GM18502 (cell line): ENCODE measurements around the gene CCDC40.
A peak's percentile ranks its signal among the peaks of the same experiment; 100 is the strongest.

ENCODE experiments used
- ATAC-seq: cut with Tn5 transposase; IDR thresholded peaks from one replicate; pipeline ENCODE4 v1.9.1; 2021; ENCODE audit warnings: mild to moderate bottlenecking; ENCODE audit not compliant: unreplicated experiment, poor library complexity

CCDC40 gene

DNA sequence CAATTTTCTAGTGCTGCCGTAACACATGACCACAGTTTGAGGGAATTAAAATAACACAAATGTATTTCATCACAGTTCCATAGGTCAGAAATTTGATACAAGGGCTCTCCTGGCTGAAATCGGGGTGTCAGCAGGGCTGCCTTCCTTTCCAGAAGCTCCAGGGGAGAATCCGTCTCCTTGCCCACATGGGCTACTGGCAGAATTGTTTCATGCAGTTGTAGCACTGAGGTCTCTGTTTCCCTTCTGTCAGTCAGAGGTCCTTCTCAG is 89.9 kb downstream of the CCDC40 start:
- no peak for ATAC-seq

DNA sequence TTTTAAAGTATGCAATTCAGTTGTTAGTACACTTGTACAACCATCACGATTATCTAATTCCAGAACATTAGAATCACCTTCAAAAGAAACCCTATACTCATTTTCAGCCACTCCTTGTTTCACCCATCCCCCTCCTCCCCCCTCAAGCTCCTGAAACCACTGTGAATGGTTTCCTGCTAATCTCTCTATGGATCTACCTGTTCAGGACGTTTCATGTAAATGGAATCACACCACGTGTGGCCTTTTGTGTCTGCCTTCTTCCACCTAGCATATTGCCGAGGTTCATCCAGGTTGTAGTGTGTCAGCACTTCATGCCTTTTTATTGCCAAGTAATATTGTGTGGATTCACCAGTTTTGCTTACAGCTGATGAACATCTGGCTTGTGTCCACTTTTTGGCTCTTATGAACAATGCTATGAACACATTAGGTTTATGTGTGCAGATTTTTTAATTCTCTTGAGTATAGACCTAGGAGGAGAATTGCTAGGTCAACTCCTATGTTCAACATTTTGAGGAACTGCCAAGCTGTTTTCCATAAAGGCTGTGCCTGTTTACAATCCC is 92.6 kb downstream of the CCDC40 start:
- ATAC-seq: no peak

DNA sequence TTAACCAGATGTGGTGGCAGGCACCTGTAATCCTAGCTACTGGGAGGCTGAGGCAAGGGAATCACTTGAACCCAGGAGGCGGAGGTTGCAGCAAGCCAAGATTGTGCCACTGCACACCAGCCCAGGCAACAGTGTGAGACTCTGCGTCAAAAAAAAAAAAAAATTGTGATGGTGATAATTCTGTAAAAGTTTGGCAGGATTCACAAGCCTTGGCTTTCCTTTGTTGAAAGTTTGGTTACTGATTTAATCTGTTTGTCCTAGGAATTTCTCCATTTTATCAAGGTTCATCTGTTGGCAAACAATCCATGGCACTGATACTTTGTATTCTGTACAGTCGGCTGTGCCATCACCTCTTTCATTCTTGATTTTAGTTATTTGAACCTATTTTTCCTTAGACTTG is 94.5 kb downstream of the CCDC40 start:
- no peak for ATAC-seq

DNA sequence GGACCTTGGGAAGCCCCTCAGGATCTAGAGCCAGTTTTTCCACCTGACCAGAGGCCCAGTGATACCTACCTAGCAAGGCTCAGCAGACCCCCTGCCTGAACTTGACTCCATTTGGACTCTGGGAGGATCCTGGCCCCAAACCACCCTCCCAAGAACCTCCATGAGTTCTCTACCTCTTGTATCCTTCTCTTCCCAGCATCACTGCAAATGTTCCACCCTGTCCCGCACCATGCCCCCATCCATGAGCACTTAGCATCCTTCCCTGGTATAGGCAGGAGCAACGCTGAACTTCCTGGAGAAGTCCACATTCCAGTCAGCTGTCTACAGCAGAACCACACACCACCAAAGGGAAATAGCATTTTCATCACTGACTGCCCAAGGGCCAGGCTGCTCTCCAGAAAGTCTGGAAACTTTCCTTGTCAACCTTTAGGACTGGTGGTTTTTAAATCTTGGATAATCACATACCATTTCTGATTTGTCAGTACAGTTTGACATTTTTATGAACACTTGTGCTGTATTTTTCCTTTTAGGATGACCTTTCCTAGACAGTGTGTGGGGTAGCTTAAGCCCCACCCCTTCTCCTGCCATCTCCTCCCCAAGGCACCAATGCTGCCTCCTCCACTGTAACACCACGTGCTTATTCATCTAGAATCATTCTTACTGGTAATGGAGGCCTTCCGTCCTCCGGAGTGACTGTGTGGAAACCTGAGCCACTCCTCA is 96.6 kb downstream of the CCDC40 start:
- ATAC-seq: no peak

DNA sequence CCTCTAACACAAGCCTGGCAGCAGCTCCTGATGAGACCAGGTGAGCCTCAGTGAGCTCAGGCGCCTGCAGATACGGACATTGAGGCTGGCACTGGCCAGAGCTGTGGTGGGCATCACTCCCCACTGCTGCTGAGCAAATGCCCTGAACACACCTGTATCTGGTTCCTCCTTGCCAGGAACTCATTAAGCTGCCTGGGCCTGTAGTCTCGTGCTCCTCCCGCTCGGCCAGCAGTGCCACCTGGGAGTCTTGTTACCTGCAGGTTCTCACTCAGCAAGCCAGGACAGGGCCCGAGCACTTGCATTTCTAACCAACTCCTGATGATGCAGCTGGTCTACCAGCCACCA is 97.2 kb downstream of the CCDC40 start:
- no peak for ATAC-seq

DNA sequence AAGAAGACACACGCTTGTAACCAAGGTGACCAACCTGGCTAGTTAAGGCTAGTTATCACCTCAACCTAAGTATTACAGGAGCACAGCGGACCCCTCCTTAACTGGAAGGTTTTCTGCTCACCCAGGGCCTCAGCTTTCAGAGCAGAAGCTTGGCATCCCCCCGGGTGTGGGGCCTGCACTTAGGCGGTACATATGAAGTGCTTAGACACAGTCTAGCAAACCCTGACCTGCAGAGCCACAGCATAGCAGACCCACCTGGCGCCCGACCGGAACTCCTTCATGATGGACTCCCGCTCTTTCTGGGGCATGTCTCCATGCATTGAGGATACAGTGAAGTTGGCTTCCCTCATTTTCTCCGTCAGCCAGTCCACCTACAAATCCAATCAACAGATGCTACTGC is 100.7 kb downstream of the CCDC40 start:
- ATAC-seq: no peak

DNA sequence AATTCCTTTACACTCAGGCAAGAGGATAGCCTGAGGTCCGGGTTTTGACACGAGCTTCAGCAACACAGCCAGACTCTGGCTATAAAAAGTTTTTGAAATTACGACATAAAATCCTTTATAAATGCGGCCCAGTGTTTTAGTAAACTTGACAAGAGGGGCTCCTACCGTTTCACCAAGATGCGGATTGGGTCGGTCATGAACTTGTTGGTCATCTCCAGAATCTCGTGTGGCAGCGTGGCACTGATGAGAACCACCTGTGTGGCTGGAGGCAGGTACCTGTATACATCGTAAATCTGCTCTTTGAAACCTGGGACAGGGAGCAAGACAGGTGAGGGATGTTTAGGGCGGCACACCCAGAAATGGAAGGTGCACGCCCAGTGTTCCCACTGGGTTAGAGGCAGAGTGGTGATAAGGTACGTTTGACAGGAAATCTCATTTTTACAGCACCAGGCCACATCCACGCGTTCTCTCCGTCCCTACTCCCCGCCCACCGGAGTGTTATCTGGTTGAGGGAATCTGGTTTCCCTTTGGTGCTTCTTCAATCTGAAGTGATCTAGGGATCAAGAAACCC is 102.5 kb downstream of the CCDC40 start:
- ATAC-seq: no peak

DNA sequence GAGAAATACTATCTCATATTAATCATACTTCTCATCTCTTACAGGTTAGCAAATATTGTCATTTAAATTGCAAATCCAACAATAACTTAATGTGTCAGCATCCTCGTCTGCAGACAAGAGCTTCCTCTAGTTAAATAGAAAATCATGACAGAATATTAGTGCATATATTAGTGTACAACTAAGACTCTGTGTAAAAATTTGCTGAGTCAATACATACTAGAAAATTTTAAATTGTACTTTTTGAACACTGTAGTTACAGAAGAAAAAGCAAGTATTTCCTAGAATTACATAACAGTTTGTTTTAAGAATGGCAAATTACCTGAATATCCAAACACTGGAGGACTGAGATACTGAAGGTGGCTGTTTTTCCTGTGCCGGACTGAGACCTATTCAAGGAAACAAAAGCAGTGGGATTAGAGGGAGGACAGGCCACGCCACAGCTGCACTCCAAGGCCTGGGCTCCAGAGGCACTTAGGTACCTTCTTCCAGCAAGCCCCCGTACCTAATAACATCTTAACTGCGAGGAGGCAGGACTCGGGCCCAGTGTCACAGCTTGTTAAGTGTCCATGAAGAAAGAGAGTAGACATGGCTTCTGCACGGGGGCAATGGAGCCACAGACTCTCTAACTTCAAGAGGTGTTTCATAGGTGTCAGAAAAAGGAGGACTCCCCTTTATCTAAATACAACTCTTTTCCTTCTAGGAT is 105.2 kb downstream of the CCDC40 start:
- ATAC-seq: no peak

DNA sequence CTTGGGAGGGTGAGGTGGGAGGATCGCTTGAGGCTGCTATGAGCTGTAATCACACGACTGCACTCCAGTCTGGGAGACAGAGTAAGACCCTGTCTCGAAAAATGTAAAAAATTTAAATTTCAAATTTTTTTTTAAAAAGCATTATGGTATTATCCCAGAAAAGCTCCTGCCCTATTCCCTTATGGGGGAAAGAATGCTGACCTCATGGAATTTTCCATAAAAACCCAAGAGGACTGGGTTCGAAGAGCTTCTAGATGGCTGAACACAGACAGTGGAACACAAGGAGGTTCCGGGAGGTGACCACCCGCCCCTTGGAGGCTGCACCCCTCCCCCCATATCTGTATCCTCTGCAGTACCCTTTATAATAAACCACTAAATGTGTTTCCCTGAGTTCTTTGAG is 106.5 kb downstream of the CCDC40 start:
- no peak for ATAC-seq

DNA sequence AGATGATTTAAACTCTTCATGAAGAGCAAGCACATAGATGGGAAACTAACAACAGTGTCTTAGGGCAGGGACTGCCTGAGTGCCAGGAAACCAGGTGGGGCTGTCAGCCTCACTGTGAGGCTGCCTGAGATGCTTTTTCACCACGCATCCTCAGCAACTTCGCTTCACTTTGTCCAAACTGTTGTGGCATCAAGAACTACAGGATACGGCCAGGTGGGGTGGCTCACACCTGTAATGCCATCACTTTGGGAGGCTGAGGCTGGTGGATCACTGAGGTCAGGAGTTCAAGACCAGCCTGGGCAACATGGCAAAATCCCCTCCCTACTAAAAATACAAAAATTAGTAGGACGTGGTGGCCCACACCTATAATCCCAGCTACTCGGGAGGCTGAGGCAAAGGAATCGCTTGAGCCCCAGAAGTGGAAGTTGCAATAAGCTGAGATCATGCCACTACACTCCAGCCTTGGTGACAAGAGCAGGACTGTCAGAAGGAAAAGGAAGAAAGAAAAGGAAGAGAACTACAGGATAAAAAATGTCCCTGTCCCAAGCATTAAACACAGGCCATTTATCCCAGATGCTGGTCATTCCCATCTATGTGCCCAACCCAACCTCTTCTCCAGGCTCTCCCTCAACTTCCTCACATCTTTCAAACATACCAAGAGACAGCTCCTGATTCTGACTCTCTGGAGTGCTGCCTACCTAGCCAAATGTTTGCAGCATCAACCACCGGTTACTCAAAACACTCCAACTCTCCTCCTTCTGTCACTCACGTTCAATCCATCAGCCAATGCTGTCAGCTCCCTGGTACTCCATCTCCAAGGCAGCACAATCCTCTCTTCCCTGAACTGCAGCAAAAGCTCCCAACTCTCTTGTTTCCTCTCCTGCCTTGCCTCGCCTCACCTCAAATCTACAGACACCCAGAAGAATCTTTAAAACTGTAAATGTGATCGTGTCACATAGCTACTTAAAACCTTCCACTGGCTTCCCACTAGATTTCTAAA is 108.9 kb downstream of the CCDC40 start:
- ATAC-seq: no peak

DNA sequence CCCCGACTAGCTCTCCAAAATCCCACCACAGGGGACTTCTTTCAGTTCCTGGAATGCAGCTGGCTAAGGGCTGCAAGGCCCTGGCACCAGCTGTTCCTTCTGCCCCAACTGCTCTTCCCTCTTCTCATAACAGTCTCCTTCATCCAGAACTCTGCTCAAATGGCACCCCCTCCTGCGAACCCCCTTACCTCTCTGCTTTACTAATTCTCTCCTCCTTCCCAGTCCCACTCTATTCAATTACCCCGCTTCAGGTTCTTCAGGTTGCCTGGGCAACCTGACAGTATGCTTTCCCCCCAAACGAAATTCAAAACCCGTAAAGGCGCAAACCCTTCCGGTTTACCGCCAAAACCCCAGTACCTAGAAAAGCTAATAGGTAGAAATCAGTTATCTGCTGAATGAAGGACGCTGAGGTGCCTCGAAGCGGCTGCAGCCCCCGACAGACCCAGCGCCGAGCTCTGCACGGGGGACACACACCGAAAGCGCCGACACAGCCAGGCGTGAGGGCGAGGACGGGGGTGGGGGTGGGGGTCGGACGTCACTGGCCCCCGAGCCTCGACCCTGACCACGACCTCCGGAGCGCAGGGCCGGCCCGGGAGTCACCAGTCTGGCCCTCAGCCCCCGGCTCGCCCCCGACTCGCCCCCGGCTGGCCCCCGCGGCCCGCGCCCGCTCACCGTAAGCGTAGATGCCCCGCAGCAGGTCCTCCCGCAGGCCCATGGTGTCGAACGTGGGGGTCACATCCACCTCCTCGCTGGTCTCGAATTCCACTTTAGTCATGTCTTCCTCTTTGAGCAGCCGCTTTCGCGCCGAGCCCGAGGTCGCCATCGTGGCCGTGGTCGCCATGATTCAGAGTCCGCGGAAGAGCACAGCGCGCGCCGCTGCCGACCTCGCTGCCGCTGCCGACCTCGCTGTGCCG is 109.9 kb downstream of the CCDC40 start:
- ATAC-seq: peak; percentile 22

DNA sequence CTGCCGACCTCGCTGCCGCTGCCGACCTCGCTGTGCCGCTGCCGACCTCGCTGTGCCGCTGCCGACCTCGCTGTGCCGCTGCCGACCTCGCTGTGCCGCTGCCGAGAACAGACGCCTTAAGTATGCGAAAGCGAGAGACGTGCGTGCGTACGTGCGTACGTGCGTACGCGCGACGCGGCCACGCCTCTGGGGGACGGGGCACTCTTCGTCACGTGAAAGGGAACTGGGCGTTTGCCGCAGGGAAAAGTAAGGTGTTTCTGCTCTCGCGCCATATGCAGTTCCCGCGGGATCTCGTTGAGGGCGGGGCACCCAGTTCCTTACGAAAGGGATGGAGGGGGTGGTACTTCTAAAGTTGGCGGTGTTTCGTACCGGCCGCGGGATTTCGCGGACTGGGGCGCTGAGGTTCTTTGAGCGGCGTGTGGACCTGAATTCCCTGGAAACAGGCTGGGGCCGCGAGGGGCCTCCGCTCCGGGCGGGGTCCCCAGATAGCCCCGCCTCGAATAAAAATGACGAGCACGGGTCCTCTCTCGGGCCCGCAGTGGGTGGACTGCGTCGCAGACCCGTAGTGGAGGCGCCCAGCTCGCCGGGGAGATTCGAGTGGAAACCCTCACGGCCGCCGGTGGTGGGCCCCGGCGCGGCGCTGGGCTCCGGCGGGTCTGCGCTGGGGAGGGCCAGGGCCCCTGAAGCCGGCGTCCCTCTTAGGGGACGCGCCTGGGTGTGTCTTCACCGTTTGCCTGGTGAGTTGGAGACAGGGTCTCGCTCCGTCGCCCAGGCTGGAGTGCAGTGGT is 110.8 kb downstream of the CCDC40 start, which contains the start of gene EIF4A3:
Gene EIF4A3 (minus strand): TSS at position 94 of the 788 bp plus-strand sequence. CDS start 167 bp downstream, outside the sequence.
- ATAC-seq: peak; percentile 88
